ENCODE results near the gene OGFOD2.

GRCh38 chr12:122990561-122990960, 15.5 kb downstream of the OGFOD2 start:
- TF ChIP-seq, protein P1, sequence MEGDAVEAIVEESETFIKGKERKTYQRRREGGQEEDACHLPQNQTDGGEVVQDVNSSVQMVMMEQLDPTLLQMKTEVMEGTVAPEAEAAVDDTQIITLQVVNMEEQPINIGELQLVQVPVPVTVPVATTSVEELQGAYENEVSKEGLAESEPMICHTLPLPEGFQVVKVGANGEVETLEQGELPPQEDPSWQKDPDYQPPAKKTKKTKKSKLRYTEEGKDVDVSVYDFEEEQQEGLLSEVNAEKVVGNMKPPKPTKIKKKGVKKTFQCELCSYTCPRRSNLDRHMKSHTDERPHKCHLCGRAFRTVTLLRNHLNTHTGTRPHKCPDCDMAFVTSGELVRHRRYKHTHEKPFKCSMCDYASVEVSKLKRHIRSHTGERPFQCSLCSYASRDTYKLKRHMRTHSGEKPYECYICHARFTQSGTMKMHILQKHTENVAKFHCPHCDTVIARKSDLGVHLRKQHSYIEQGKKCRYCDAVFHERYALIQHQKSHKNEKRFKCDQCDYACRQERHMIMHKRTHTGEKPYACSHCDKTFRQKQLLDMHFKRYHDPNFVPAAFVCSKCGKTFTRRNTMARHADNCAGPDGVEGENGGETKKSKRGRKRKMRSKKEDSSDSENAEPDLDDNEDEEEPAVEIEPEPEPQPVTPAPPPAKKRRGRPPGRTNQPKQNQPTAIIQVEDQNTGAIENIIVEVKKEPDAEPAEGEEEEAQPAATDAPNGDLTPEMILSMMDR (conservative IDR thresholded peaks at IDR 0.05): no peak
- TF ChIP-seq ZFX (IDR thresholded peaks at IDR 0.05): no peak
